GM19099 (cell line): ENCODE data around the gene HOXC12.

ENCODE experiments used
- POLR2A ChIP-seq: IDR thresholded peaks from 3 replicates; pipeline ENCODE4 v1.6.1; 2011; ENCODE audit warnings: low read depth; ENCODE audit not compliant: insufficient read length; ENCODE audit errors: extremely low read depth

HOXC12 gene

GRCh38 chr12:53963005-53963404 lies 8.3 kb downstream of the HOXC12 start:
- TF ChIP-seq POLR2A = no peak

- no peak for TF ChIP-seq POLR2A
These were observed 9.0 kb downstream of the HOXC12 start for GRCh38 chr12:53963434-53964314.

- TF ChIP-seq POLR2A = no peak
These were observed 9.6 kb downstream of the HOXC12 start for GRCh38 chr12:53964315-53964713.

- TF ChIP-seq POLR2A = no peak
These were observed 10.8 kb downstream of the HOXC12 start for GRCh38 chr12:53965281-53966084.

GRCh38 chr12:53966085-53966384 lies 11.3 kb downstream of the HOXC12 start:
- no peak for TF ChIP-seq POLR2A

- TF ChIP-seq POLR2A = no peak
These were observed 11.9 kb downstream of the HOXC12 start for GRCh38 chr12:53966385-53967133.

GRCh38 chr12:53967421-53967925 lies 12.8 kb downstream of the HOXC12 start:
- TF ChIP-seq POLR2A = no peak

GRCh38 chr12:53968214-53969127 lies 13.8 kb downstream of the HOXC12 start:
- no peak for TF ChIP-seq POLR2A

- TF ChIP-seq POLR2A = no peak
These were observed 15.0 kb downstream of the HOXC12 start for GRCh38 chr12:53969588-53970259.

- TF ChIP-seq POLR2A = no peak
These were observed 15.7 kb downstream of the HOXC12 start for GRCh38 chr12:53970451-53970850.

- TF ChIP-seq POLR2A = no peak
These were observed 16.4 kb downstream of the HOXC12 start for GRCh38 chr12:53971129-53971528.

GRCh38 chr12:53971686-53972085 lies 17.0 kb downstream of the HOXC12 start:
- no peak for TF ChIP-seq POLR2A

GRCh38 chr12:53972152-53972702 lies 17.5 kb downstream of the HOXC12 start:
- TF ChIP-seq POLR2A = no peak
